SK-N-MC (cell line): ENCODE data around the gene HSD17B1.

ENCODE experiments used
- EZH2 ChIP-seq: fragments of 200-600 bp; sonication (generic); IDR thresholded peaks from one replicate; pipeline ENCODE4 v1.6.1; 2017; ENCODE audit warnings: antibody characterized with exemption
- FOXP2 ChIP-seq: optimal IDR thresholded peaks from 2 replicates; pipeline ENCODE3; 2011; ENCODE audit warnings: mild to moderate bottlenecking, moderate library complexity; ENCODE audit not compliant: insufficient read depth; ENCODE audit errors: extremely low read length, control extremely low read depth
- POLR2AphosphoS5 ChIP-seq: IDR thresholded peaks from 2 replicates; pipeline ENCODE4 v1.6.1; 2012; ENCODE audit warnings: mild to moderate bottlenecking, low read depth, low read length, borderline replicate concordance

- TF ChIP-seq EZH2, result no peak
- TF ChIP-seq FOXP2, result no peak
- TF ChIP-seq POLR2AphosphoS5, result no peak
Observed at GRCh38 chr17:42563543-42563942, 10.8 kb downstream of the HSD17B1 start.
